Adrenal gland (tissue), 5 donors: ENCODE results near the gene MINDY3.

ENCODE experiments used
- CTCF ChIP-seq, 6 experiments: fragments of 450-650 bp in 4 of 6; fragments of 200-600 bp in 2 of 6; sonication (generic) in 1 of 6; IDR thresholded peaks; 1 replicate in 5 of 6; 2 replicates in 1 of 6; pipeline versions ENCODE4 v1.5.1 to v1.8.0; 2016 to 2021; ENCODE audit warnings: antibody characterized with exemption in 6 of 6, mild to moderate bottlenecking in 2 of 6, moderate library complexity in 1 of 6
- POLR2A ChIP-seq, 2 donors: fragments of 450-650 bp; IDR thresholded peaks; one replicate each; pipeline ENCODE4 v1.6.1; 2017; ENCODE audit warnings: antibody characterized with exemption in 2 of 2, mild to moderate bottlenecking in 2 of 2, moderate library complexity in 1 of 2
- donor health status: DM: no; HTN: no; CAD: no.

DNA sequence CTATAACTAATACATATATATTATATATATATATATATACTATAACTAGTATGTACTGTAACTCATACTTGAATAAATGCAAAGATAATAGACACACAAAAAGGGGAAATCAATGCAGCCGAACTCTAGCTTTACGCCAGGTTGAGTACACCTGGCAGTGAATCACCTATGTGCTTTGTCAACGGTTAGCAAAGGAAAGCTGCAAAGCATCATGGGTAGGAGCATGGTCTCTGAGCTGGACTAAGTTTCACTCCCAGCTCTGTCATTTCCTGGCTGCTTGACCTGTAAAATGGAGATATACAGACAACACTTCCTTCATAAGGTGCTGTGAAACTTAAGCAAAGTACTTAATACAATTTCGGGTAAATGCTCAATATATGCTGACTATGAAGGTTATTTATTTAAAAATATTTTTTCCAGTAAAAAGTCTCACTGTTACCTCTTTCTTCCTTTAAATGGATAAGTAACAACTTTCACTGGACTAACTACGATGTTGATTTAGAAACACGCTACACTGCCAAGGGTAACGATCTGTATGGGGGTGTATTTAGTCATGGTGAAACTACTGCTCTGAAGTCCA, 78.8 kb downstream of the MINDY3 start:
- TF ChIP-seq CTCF (IDR thresholded peaks at IDR 0.05) (no peak), POLR2A (IDR thresholded peaks at IDR 0.05) (no peak)
